Type B pancreatic cell (in vitro differentiated cells): ENCODE results near the gene ZNF778. TPM values are rescaled to one million over a fixed set of nuclear protein-coding genes. Genes with fewer than 3 reads are reported as not detected.

Experiments used
- DNase-seq: peaks from one replicate; pipeline ENCODE4 v3.0.0; 2021; ENCODE audit warnings: mixed read lengths; ENCODE audit not compliant: unreplicated experiment; ENCODE audit errors: extremely low spot score
- H3K27ac Mint-ChIP-seq: 2 replicates; pipeline ENCODE4 v1.8.0; 2021; ENCODE audit warnings: mild to moderate bottlenecking, mixed read lengths
- H3K27me3 Mint-ChIP-seq: 2 replicates; pipeline ENCODE4 v1.8.0; 2021; ENCODE audit warnings: mixed read lengths
- H3K36me3 Mint-ChIP-seq: 2 replicates; pipeline ENCODE4 v1.8.0; 2021; ENCODE audit warnings: mixed read lengths
- H3K4me1 Mint-ChIP-seq: one replicate; pipeline ENCODE4 v1.8.0; 2021; ENCODE audit warnings: mixed read lengths; ENCODE audit not compliant: unreplicated experiment
- H3K4me3 Mint-ChIP-seq: 2 replicates; pipeline ENCODE4 v1.8.0; 2021; ENCODE audit warnings: mild to moderate bottlenecking, mixed read lengths
- H3K9me3 Mint-ChIP-seq: 2 replicates; pipeline ENCODE4 v1.8.0; 2021; ENCODE audit warnings: mixed read lengths
- total RNA-seq: library from RNA; stranded (reverse); gene quantifications from 2 replicates; pipeline ENCODE4 v1.2.1, GENCODE V29; 2021; ENCODE audit warnings: low replicate concordance
- TF ChIP-seq, protein P1 (sequence below): fragments of 200-600 bp; sonication (generic); conservative IDR thresholded peaks from 2 replicates; pipeline ENCODE4 v1.5.0; 2021; ENCODE audit warnings: antibody characterized with exemption, mild to moderate bottlenecking

The ZNF778 gene
- total RNA-seq, 1 donor from 2014 or later: 14.4 TPM

DNA sequence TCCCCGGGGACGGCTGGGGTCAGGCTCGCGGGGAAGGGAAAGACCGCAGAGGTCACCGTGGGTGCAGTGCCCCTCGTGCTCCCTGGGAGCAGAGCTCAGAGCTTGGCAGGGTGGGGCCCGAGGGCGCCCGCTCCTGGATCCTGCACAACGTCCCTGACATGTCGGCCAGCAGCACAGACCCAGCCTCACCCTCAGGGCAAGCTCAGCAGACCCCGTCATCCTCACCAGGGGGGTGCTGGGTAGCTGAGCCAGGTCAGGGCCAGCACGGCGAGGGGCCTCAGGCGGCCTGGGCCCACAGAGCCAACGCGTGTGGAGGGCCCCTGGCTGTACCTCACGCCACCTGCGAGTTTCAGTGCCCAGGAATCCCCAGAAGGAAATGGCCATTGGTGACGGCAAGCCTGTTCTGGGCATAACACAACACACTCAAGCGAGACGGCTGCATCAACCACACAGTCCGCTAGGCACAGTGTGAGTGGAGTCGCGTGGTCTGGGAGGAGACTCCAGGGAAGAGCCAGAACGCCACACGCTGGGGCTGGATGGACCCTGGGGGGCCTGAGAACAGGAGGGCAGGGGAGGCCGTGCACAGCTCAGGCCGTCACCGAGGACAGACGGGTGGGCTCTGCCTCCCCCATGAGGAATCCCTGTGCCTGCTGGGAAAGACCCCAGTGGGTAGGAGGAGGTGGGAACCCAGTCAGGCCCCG is 60.3 kb downstream of the ZNF778 start:
- no peaks in the 10 kb centered on the region for H3K27me3 Mint-ChIP-seq
- no peak for DNase-seq
- peaks cover 5% of the 10 kb centered on the region for H3K36me3 Mint-ChIP-seq
- TF ChIP-seq, protein P1, sequence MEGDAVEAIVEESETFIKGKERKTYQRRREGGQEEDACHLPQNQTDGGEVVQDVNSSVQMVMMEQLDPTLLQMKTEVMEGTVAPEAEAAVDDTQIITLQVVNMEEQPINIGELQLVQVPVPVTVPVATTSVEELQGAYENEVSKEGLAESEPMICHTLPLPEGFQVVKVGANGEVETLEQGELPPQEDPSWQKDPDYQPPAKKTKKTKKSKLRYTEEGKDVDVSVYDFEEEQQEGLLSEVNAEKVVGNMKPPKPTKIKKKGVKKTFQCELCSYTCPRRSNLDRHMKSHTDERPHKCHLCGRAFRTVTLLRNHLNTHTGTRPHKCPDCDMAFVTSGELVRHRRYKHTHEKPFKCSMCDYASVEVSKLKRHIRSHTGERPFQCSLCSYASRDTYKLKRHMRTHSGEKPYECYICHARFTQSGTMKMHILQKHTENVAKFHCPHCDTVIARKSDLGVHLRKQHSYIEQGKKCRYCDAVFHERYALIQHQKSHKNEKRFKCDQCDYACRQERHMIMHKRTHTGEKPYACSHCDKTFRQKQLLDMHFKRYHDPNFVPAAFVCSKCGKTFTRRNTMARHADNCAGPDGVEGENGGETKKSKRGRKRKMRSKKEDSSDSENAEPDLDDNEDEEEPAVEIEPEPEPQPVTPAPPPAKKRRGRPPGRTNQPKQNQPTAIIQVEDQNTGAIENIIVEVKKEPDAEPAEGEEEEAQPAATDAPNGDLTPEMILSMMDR: no peak
- peak overlapping the region; percentile 16 for H3K27ac Mint-ChIP-seq
- H3K9me3 Mint-ChIP-seq: no peaks in the 10 kb centered on the region
- H3K4me3 Mint-ChIP-seq: no peak overlapping the region
- no peaks in the 10 kb centered on the region for H3K4me1 Mint-ChIP-seq

DNA sequence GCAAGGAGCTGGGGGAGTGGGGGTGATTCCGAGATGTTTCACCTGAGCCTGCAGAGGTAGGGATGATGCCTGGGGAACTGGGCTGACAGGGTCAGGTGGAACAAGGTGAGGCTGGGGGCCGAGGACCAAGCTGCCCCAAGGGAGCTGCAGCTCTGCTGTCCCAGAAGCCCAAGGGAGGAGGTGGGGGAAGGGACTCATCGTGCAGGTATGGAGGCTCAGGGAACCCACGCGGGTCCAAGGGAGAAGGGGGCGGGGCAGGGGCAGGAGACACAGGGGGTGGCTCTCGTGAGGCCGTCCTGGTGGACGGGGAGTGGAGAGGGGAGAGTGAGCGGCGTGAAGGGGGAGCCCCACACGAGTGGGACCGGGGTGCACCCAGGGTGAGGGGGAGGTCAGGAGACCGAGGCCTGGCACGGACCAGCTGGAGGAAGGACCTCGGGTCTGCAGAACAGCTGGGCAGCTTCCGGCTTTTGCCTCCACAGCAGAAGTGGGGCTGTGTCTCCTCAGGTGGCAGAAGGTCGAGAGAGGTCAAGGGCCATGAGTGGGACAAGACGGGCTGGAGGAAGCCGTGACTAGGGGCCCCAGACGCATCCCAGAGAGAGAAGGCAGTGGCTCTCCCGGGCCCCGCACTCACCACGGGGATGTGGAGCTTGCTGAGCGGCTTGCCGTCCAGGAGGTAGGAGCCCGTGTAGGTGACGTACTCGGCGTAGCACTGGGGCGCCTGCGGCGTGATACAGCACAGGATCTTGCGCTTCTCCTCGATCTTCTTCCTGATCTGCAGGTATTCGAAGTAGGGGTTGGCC is 61.1 kb downstream of the ZNF778 start:
- no peaks in the 10 kb centered on the region for H3K4me1 Mint-ChIP-seq
- no peaks in the 10 kb centered on the region for H3K27me3 Mint-ChIP-seq
- TF ChIP-seq, protein P1: no peak
- H3K4me3 Mint-ChIP-seq: no peak overlapping the region
- DNase-seq: no peak
- H3K9me3 Mint-ChIP-seq: no peaks in the 10 kb centered on the region
- H3K27ac Mint-ChIP-seq: no peak overlapping the region
- peaks cover 2% of the 10 kb centered on the region for H3K36me3 Mint-ChIP-seq

DNA sequence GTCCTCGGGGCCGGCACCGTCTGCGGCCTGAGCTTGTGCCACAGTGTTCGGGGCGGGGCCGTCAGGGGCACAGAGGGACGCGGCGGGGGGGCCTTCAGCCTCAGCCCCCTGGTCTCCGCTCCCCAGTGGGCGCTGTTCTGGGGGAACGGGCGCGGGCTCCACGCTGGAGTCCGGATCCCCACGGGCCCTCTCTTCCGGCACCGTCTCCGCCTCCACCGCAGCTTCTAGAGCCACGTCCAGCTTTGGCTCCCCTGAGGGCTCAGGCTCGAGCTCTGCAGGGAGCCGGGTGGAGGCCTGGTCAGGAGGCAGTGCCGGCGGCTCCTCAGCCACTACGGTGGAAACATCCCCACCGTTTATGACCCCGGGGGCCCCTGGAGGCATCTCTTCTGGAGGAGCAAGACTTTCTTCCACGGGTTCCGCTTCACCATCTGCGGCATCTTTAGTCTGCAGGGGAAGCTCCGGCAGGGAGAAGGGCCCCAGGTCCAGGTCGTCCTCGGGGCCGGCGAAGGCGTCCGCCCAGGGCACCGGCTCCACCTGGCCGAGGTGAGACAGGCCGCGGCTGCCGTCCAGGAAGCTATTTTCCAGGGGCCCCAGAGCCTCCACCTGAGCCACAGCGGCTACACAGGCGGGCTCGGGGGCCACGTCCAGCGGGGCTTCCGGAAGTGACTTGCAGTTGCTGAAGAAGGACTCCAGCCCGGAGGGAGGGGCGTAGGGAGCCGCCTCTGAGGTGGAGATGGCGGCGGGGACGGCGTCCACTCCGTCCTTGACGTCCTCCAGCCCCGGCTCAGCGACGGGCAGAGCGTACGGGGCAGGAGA is 62.4 kb downstream of the ZNF778 start:
- TF ChIP-seq, protein P1: no peak
- Mint-ChIP-seq H3K27ac (no peak overlapping the region), H3K27me3 (no peaks in the 10 kb centered on the region), H3K4me3 (no peak overlapping the region), H3K4me1 (no peaks in the 10 kb centered on the region), H3K9me3 (no peaks in the 10 kb centered on the region), H3K36me3 (no peaks in the 10 kb centered on the region)
- no peak for DNase-seq

DNA sequence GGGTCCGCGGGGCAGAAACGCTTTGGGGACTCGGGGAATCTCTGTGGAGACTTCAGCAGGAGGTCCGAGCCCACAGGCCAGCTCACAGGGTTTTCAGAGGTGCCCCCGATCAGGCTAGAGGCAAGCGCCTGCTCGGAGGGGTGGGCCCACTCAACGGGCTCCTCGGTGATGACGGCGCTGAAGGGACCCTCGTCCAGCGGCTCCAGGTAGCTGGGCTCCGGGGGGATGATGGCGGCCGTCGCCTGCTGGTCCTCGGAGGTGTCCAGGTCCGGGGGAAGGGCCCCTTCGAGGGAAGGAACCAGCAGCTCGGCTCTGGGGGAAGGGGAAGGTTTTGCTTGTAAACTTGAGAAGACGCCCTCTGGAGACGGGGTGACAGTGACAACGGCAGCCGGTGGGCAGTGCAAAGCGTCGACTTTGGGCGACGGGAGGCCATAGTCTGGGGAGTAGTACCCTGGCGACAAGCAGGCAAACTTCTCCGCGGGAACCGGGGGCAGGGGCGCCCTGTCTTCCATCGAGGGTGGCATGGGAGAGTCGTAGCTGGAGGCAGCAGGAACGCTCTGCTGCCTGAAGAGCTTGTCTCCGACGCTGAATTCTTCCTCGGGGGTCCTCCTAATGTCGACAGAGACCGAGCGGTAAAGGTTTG is 63.2 kb downstream of the ZNF778 start:
- no peak overlapping the region for H3K27ac Mint-ChIP-seq
- no peaks in the 10 kb centered on the region for H3K27me3 Mint-ChIP-seq

DNA sequence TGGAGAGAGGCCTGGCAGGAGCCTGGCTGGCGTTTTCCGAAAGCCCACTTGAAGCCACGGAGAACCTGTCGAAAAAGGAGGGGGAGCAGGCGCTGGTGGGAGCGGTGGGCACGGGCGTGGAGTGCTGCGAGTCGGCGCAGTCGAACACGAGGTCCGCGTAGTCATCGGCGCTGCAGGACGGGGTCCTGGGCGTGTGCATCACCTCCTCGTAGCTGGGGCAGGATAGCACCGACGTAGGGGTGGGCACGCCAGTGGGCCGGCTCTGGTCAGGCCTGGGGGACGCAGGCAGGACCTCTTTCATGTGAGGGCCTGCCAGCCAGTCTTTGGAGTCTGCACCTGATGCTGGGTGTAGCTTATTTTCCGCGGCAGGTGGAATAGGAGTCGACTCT is 63.7 kb downstream of the ZNF778 start:
- DNase-seq: no peak
- no peaks in the 10 kb centered on the region for H3K27me3 Mint-ChIP-seq
- no peaks in the 10 kb centered on the region for H3K9me3 Mint-ChIP-seq
- H3K36me3 Mint-ChIP-seq: no peaks in the 10 kb centered on the region
- no peak overlapping the region for H3K27ac Mint-ChIP-seq
- H3K4me1 Mint-ChIP-seq: no peaks in the 10 kb centered on the region
- TF ChIP-seq, protein P1: no peak
- H3K4me3 Mint-ChIP-seq: no peak overlapping the region

More for the DNA sequence above, 63.2 kb downstream of the ZNF778 start:
- H3K4me3 Mint-ChIP-seq: no peak overlapping the region
- H3K4me1 Mint-ChIP-seq: no peaks in the 10 kb centered on the region
- H3K36me3 Mint-ChIP-seq: no peaks in the 10 kb centered on the region
- TF ChIP-seq, protein P1: no peak
- DNase-seq: no peak
- no peaks in the 10 kb centered on the region for H3K9me3 Mint-ChIP-seq
